Keratinocyte (primary cell): ENCODE results near the gene COL8A2. TPM values are rescaled to one million over a fixed set of nuclear protein-coding genes. Genes with fewer than 3 reads are reported as not detected.

Experiments used
- DNase-seq: peaks from one replicate; pipeline ENCODE4 v3.0.0-alpha.2; 2011; ENCODE audit warnings: low read depth, missing footprints, low spot score
- FAIRE-seq: peaks from 2 replicates; lab custom pipeline; 2011; peaks lifted over from hg19 to GRCh38; lab: Jason Lieb, UNC
- H2AFZ ChIP-seq: 2 replicates; pipeline ENCODE4 v1.6.0; 2012; ENCODE audit warnings: low read length, control low read depth, inconsistent platforms; ENCODE audit not compliant: control insufficient read depth
- H3K27ac ChIP-seq: 2 replicates; pipeline ENCODE4 v1.5.1; 2011; ENCODE audit warnings: low read length; ENCODE audit not compliant: control insufficient read depth, insufficient read depth
- H3K27me3 ChIP-seq: 3 replicates; pipeline ENCODE4 v1.6.0; 2011; ENCODE audit warnings: low read length; ENCODE audit not compliant: control insufficient read depth, insufficient read depth; ENCODE audit errors: extremely low read depth
- H3K36me3 ChIP-seq, 2 experiments: 2 replicates in 1 of 2; 3 replicates in 1 of 2; pipeline ENCODE4 v1.5.1; 2011; ENCODE audit warnings: low read length in 2 of 2, mild to moderate bottlenecking in 1 of 2; ENCODE audit not compliant: control insufficient read depth in 2 of 2, insufficient read depth in 2 of 2; ENCODE audit errors: extremely low read depth in 1 of 2
- H3K4me1 ChIP-seq: 3 replicates; pipeline ENCODE4 v1.5.1; 2011; ENCODE audit warnings: low read length; ENCODE audit not compliant: control insufficient read depth, insufficient read depth; ENCODE audit errors: extremely low read depth
- H3K4me2 ChIP-seq: 3 replicates; pipeline ENCODE4 v1.6.0; 2011; ENCODE audit warnings: low read depth, low read length; ENCODE audit not compliant: control insufficient read depth, insufficient read depth; ENCODE audit errors: extremely low read depth
- H3K4me3 ChIP-seq, 3 experiments: fragments of 200-600 bp in 1 of 3; sonication (generic) in 1 of 3; 2 replicates in 2 of 3; 3 replicates in 1 of 3; pipeline ENCODE4 v1.5.1; 2011 to 2016; ENCODE audit warnings: low read length in 3 of 3, mild to moderate bottlenecking in 3 of 3, control low read depth in 2 of 3, inconsistent platforms in 1 of 3, low read depth in 1 of 3, mixed read lengths in 1 of 3, mixed run types in 1 of 3, moderate library complexity in 1 of 3; ENCODE audit not compliant: control insufficient read depth in 2 of 3, insufficient read depth in 2 of 3; ENCODE audit errors: extremely low read depth in 1 of 3
- H3K79me2 ChIP-seq: 2 replicates; pipeline ENCODE4 v1.6.0; 2012; ENCODE audit warnings: low read length; ENCODE audit not compliant: control insufficient read depth, insufficient read depth
- H3K9ac ChIP-seq: 3 replicates; pipeline ENCODE4 v1.6.0; 2011; ENCODE audit warnings: low read length; ENCODE audit not compliant: control insufficient read depth, insufficient read depth; ENCODE audit errors: extremely low read depth
- H3K9me1 ChIP-seq: 3 replicates; pipeline ENCODE4 v1.6.0; 2011; ENCODE audit warnings: low read length; ENCODE audit not compliant: control insufficient read depth, insufficient read depth; ENCODE audit errors: extremely low read depth
- H3K9me3 ChIP-seq: 2 replicates; pipeline ENCODE4 v1.5.1; 2012; ENCODE audit warnings: low read depth, low read length; ENCODE audit not compliant: control insufficient read depth
- H4K20me1 ChIP-seq: 3 replicates; pipeline ENCODE4 v1.6.0; 2011; ENCODE audit warnings: low read length; ENCODE audit not compliant: control insufficient read depth, insufficient read depth; ENCODE audit errors: extremely low read depth
- CTCF ChIP-seq, 3 experiments: IDR thresholded peaks in 1 of 3; conservative IDR thresholded peaks in 1 of 3; optimal IDR thresholded peaks in 1 of 3; 2 replicates in 2 of 3; 3 replicates in 1 of 3; pipeline versions ENCODE3 to v1.5.1; 2011; ENCODE audit warnings: low read length in 3 of 3, mild to moderate bottlenecking in 3 of 3, moderate library complexity in 2 of 3, control low read depth in 1 of 3, inconsistent platforms in 1 of 3; ENCODE audit not compliant: insufficient read depth in 2 of 3; ENCODE audit errors: extremely low read depth in 1 of 3
- EZH2 ChIP-seq: IDR thresholded peaks from one replicate; pipeline ENCODE4 v1.6.1; 2012; ENCODE audit warnings: inconsistent platforms, mild to moderate bottlenecking, low read length, moderate library complexity
- dilution Hi-C: fragments of 300-500 bp; cut with MboI; formaldehyde crosslinking; loops from one replicate; pipeline ENCODE4 v1.7.0; 2020; ENCODE audit warnings: low sequenced_read_pairs; ENCODE audit not compliant: extremely low pct_ligation_motif_present
- polyA plus RNA-seq, 5 experiments: library from polyadenylated mRNA; depleted of rRNA in 3 of 5; stranded (reverse) in 3 of 5; stranded (forward) in 1 of 5; unstranded in 1 of 5; fragments of >200 nt; gene quantifications; 1 replicate in 1 of 5; 2 replicates in 3 of 5; 3 replicates in 1 of 5; pipeline versions ENCODE4 v1.2.1 to v1.2.3, GENCODE V29; 2011 to 2012; ENCODE audit warnings: missing spikeins in 2 of 5, low read depth in 1 of 5, low replicate concordance in 1 of 5

Gene COL8A2
- polyA plus RNA-seq, 1 donor (not counting 4 experiments of a cell fraction or from before 2014, with no cell fraction given) = 0.09 TPM

- no peak for TF ChIP-seq EZH2
- H4K20me1 ChIP-seq = no peaks in the 10 kb centered on the region
- dilution Hi-C loops = no loop called here
- H3K79me2 ChIP-seq = peaks cover 9% of the 10 kb centered on the region
- H2AFZ ChIP-seq = peak overlapping the region; percentile 63
- peaks cover 0 to 4% of the 10 kb centered on the region in 2 experiments for H3K36me3 ChIP-seq
- no peaks in the 10 kb centered on the region for H3K27me3 ChIP-seq
- no peaks in the 10 kb centered on the region for H3K9me3 ChIP-seq
- H3K4me1 ChIP-seq = peaks cover 32% of the 10 kb centered on the region
- H3K4me2 ChIP-seq = peak overlapping the region; percentile 70
- peak overlapping the region; percentile 44 for H3K9ac ChIP-seq
- no peaks in the 10 kb centered on the region for H3K9me1 ChIP-seq
- FAIRE-seq = no peak
- DNase-seq = no peak
- H3K4me3 ChIP-seq = peak overlapping the region in 1 of 3 experiments; percentile 46
- no peak overlapping the region for H3K27ac ChIP-seq
Measured at GRCh38 chr1:36084497-36085115, 40.4 kb downstream of the COL8A2 start.

- peak within 1 kb of the TSS; percentile 44 for H3K9ac ChIP-seq
- H3K36me3 ChIP-seq = no peaks in the 10 kb centered on the region
- H3K9me3 ChIP-seq = no peaks in the 10 kb centered on the region
- H3K4me1 ChIP-seq = peaks cover 32% of the 10 kb centered on the region
- H3K27me3 ChIP-seq = no peaks in the 10 kb centered on the region
- dilution Hi-C loops = no loop called here
- H4K20me1 ChIP-seq = no peaks in the 10 kb centered on the region
- H3K27ac ChIP-seq = no peak within 1 kb of the TSS
- DNase-seq (no peak), FAIRE-seq (no peak)
- H3K4me2 ChIP-seq = peak within 1 kb of the TSS; percentile 70
- peak within 1 kb of the TSS; percentile 63 for H2AFZ ChIP-seq
- H3K4me3 ChIP-seq = peak within 1 kb of the TSS in 2 of 3 experiments; percentile 18 to 46
- no peak for TF ChIP-seq EZH2
- peak in 1 of 3 experiments; percentile 3 for TF ChIP-seq CTCF (optimal IDR thresholded peaks at IDR 0.05 in 1 of 3, IDR thresholded peaks at IDR 0.05 in 1 of 3, conservative IDR thresholded peaks at IDR 0.05 in 1 of 3; ENCODE audit: extremely low read depth in 1 of 3, insufficient read depth in 2 of 3, low read length in 3 of 3)
- no peaks in the 10 kb centered on the region for H3K9me1 ChIP-seq
- H3K79me2 ChIP-seq = peaks cover 1% of the 10 kb centered on the region
Measured at GRCh38 chr1:36083635-36084496, 41.2 kb downstream of the COL8A2 start, which contains the start of gene TEKT2. TSS of gene TEKT2 (plus strand) at chr1:36084094. CDS start at chr1:36084922, 828 bp downstream.
